Smooth muscle cell (in vitro differentiated cells): Measurements from ENCODE around the gene MCOLN1. TPM values are rescaled to one million over a fixed set of nuclear protein-coding genes. Genes with fewer than 3 reads are reported as not detected.
"Not testable (repeated sequence)": the region's sequence is repeated elsewhere in the genome, so short reads cannot be mapped to it uniquely, and the experiment has no call there.

Source experiments
- DNase-seq: peaks from one replicate; lab custom pipeline; 2025; ENCODE audit not compliant: unreplicated experiment; lab: John Stamatoyannopoulos, UW
- H2AFZ ChIP-seq: fragments of 200-600 bp; sonication (generic); 2 replicates; pipeline ENCODE4 v1.6.0; 2016; ENCODE audit warnings: antibody characterized with exemption, low read depth, mild to moderate bottlenecking
- H3F3A ChIP-seq: fragments of 200-600 bp; sonication (generic); 2 replicates; pipeline ENCODE4 v1.6.0; 2017; ENCODE audit warnings: antibody characterized with exemption, low read depth
- H3K27ac ChIP-seq: fragments of 200-600 bp; sonication (generic); 2 replicates; pipeline ENCODE4 v1.5.1; 2016; ENCODE audit warnings: low read depth, mild to moderate bottlenecking
- H3K27me3 ChIP-seq: fragments of 200-600 bp; sonication (generic); 2 replicates; pipeline ENCODE4 v1.6.1; 2016; ENCODE audit warnings: low read depth, mild to moderate bottlenecking
- H3K36me3 ChIP-seq: fragments of 200-600 bp; sonication (generic); 2 replicates; pipeline ENCODE4 v1.5.1; 2016; ENCODE audit warnings: low read depth
- H3K4me1 ChIP-seq: fragments of 200-600 bp; sonication (generic); 2 replicates; pipeline ENCODE4 v1.5.1; 2016; ENCODE audit warnings: low read depth
- H3K4me2 ChIP-seq: fragments of 200-600 bp; sonication (generic); 2 replicates; pipeline ENCODE4 v1.6.0; 2016; ENCODE audit warnings: mild to moderate bottlenecking
- H3K4me3 ChIP-seq: fragments of 200-600 bp; sonication (generic); 2 replicates; pipeline ENCODE4 v1.5.1; 2016; ENCODE audit warnings: mild to moderate bottlenecking
- H3K79me2 ChIP-seq: fragments of 200-600 bp; sonication (generic); 2 replicates; pipeline ENCODE4 v1.6.0; 2016; ENCODE audit warnings: low read depth, mild to moderate bottlenecking
- H3K9ac ChIP-seq: fragments of 200-600 bp; sonication (generic); 2 replicates; pipeline ENCODE4 v1.6.0; 2016; ENCODE audit warnings: low read depth
- H3K9me3 ChIP-seq: fragments of 200-600 bp; sonication (generic); replicated peaks from 2 replicates; pipeline ENCODE4 v1.5.1; 2016; ENCODE audit warnings: low read depth
- H4K20me1 ChIP-seq: fragments of 200-600 bp; sonication (generic); 2 replicates; pipeline ENCODE4 v1.6.0; 2016; ENCODE audit warnings: low read depth
- CTCF ChIP-seq: fragments of 200-600 bp; sonication (generic); IDR thresholded peaks from 2 replicates; pipeline ENCODE4 v1.5.1; 2017; ENCODE audit warnings: borderline replicate concordance, mild to moderate bottlenecking, antibody characterized with exemption; ENCODE audit not compliant: insufficient read depth, poor library complexity, severe bottlenecking
- WGBS: methylation state at CpG from one replicate; pipeline ENCODE4 v1.1.7; 2016; ENCODE audit warnings: low lambda C conversion rate; 5-methylcytosine and 5-hydroxymethylcytosine counted together
- polyA plus RNA-seq: library from polyadenylated mRNA; unstranded; fragments of >200 nt; fragmentation: Nextera tagmentation; extraction: Ambion mirVana; gene quantifications from 2 replicates; pipeline ENCODE4 v1.2.1, GENCODE V29; 2016
- total RNA-seq: library from RNA; depleted of rRNA; stranded (reverse); fragments of >200 nt; gene quantifications from 2 replicates; pipeline ENCODE4 v1.2.3, GENCODE V29; 2014

The MCOLN1 gene
- total and polyA plus RNA-seq, 2 experiments from 2014 or later, result 9.8 to 19.2 TPM

- no peaks in the 10 kb centered on the region for H3K27me3 ChIP-seq
- no peaks in the 10 kb centered on the region for H3K79me2 ChIP-seq
- peak; percentile 63 for DNase-seq
- H3K9ac ChIP-seq, result peak overlapping the region; percentile 37
- H3K9me3 ChIP-seq, result no peaks in the 10 kb centered on the region
- H3K4me2 ChIP-seq, result peak overlapping the region; percentile 86
- peak overlapping the region; percentile 72 for H3K27ac ChIP-seq
- no peaks in the 10 kb centered on the region for H4K20me1 ChIP-seq
- no peaks in the 10 kb centered on the region for H3K4me1 ChIP-seq
- H3K4me3 ChIP-seq, result peak overlapping the region; percentile 64
- no peak for TF ChIP-seq CTCF
- H3K36me3 ChIP-seq, result no peaks in the 10 kb centered on the region
- H2AFZ ChIP-seq, result peak overlapping the region; percentile 13
- H3F3A ChIP-seq, result no peaks in the 10 kb centered on the region
- WGBS, result under 1% methylated on average over 27 of the region's 27 CpGs
Measured at GRCh38 chr19:7534531-7535046, 12.2 kb downstream of the MCOLN1 start.

GRCh38 chr19:7535047-7535997, 12.9 kb downstream of the MCOLN1 start, which contains the start of gene PNPLA6:
Gene PNPLA6 (plus strand): TSS chr19:7535717. CDS start chr19:7535789, 72 bp downstream.
- Histone ChIP-seq H3K4me2 (peak within 1 kb of the TSS; percentile 86), H4K20me1 (no peaks in the 10 kb centered on the region), H3K27ac (peak within 1 kb of the TSS; percentile 72), H3F3A (no peaks in the 10 kb centered on the region), H3K4me3 (peak within 1 kb of the TSS; percentile 64), H3K79me2 (no peaks in the 10 kb centered on the region), H3K4me1 (no peaks in the 10 kb centered on the region), H3K36me3 (no peaks in the 10 kb centered on the region), H3K9me3 (no peaks in the 10 kb centered on the region), H2AFZ (peak within 1 kb of the TSS; percentile 72), H3K27me3 (no peaks in the 10 kb centered on the region), H3K9ac (peak within 1 kb of the TSS; percentile 41)
- TF ChIP-seq CTCF, result no peak
- 1% methylated on average over 53 of the region's 76 CpGs for WGBS
- DNase-seq, result peak; percentile 78

DNA sequence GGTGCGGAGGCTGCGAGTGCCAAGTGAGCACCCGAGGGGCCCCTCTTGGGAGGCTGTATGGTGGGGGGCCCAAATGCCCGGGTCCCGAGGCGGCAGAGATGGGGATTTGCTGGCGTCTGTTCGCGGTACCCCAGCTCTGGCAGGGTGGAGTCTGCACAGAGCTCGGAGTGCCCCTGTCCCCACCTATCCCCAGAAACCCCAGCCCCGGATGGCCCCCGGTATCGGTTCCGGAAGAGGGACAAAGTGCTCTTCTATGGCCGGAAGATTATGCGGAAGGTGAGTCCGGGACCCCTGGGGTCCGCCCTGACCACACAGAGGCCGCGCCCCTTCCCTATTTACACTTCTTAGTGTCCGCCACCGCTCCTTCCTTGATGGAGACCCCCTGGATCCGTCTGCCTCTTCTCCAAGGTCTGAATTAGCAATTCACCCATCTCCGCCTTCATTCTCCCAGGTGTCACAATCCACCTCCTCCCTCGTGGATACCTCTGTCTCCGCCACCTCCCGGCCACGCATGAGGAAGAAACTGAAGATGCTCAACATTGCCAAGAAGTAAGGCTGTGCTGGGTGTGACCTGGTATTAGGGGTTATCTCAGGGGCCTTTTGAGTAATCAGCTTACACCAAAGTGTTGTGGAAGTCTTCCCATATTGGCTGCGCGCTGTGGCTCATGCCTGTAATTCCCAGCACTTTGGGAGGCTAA, 13.7 kb downstream of the MCOLN1 start:
- no peak overlapping the region for H3K27ac ChIP-seq
- H3K4me3 ChIP-seq, result peak overlapping the region; percentile 64
- H3K79me2 ChIP-seq, result no peaks in the 10 kb centered on the region
- TF ChIP-seq CTCF, result no peak
- 30% methylated on average over 30 of the region's 30 CpGs for WGBS
- H3K9me3 ChIP-seq, result no peaks in the 10 kb centered on the region
- peak overlapping the region; percentile 41 for H3K9ac ChIP-seq
- H3K27me3 ChIP-seq, result no peaks in the 10 kb centered on the region
- peak overlapping the region; percentile 86 for H3K4me2 ChIP-seq
- no peaks in the 10 kb centered on the region for H3K36me3 ChIP-seq
- H4K20me1 ChIP-seq, result no peaks in the 10 kb centered on the region
- DNase-seq, result no peak
- peak overlapping the region; percentile 67 for H2AFZ ChIP-seq
- no peaks in the 10 kb centered on the region for H3F3A ChIP-seq
- no peaks in the 10 kb centered on the region for H3K4me1 ChIP-seq

GRCh38 chr19:7538990-7539389, 16.6 kb downstream of the MCOLN1 start:
- not testable (repeated sequence) for H3F3A ChIP-seq, H3K27ac ChIP-seq, H3K79me2 ChIP-seq, H3K4me1 ChIP-seq, H3K36me3 ChIP-seq, H2AFZ ChIP-seq, H3K4me2 ChIP-seq, H4K20me1 ChIP-seq, DNase-seq, H3K9ac ChIP-seq, H3K4me3 ChIP-seq, H3K9me3 ChIP-seq, H3K27me3 ChIP-seq
- 100% methylated on average over 5 of the region's 5 CpGs for WGBS
